Adrenal gland (tissue), 12 donors: ENCODE measurements around the gene MON1B. TPM values are rescaled to one million over a fixed set of nuclear protein-coding genes. Genes with fewer than 3 reads are reported as not detected.

Experiments used
- DNase-seq, 7 donors: peaks; one replicate each; pipeline ENCODE4 v3.0.0-alpha.2; 2019 to 2020
- H3K27ac ChIP-seq, 5 donors: fragments of 200-600 bp; sonication (generic) in 4 of 5; 1 replicate in 3 of 5; 2 replicates in 2 of 5; pipeline versions ENCODE4 v1.5.1 to v1.8.0; 2016 to 2020; ENCODE audit warnings: mild to moderate bottlenecking in 1 of 5
- H3K27me3 ChIP-seq: fragments of 200-600 bp; 2 replicates; pipeline ENCODE4 v1.8.0; 2021
- H3K36me3 ChIP-seq, 2 donors: fragments of 200-600 bp; replicated peaks in 1 of 2; 1 replicate in 1 of 2; 2 replicates in 1 of 2; pipeline versions ENCODE4 v1.5.1 to v1.8.0; 2018 to 2022
- H3K4me1 ChIP-seq, 2 donors: fragments of 200-600 bp; replicated peaks in 1 of 2; 1 replicate in 1 of 2; 2 replicates in 1 of 2; pipeline versions ENCODE4 v1.5.1 to v1.8.0; 2018 to 2021
- H3K4me3 ChIP-seq, 4 donors: fragments of 200-600 bp; sonication (generic) in 3 of 4; one replicate each; pipeline ENCODE4 v1.5.1; 2016 to 2018
- H3K9me3 ChIP-seq, 3 donors: fragments of 200-600 bp; sonication (generic) in 1 of 3; replicated peaks in 1 of 3; 1 replicate in 2 of 3; 2 replicates in 1 of 3; pipeline versions ENCODE4 v1.5.1 to v1.8.0; 2016 to 2021
- CTCF ChIP-seq, 6 experiments: fragments of 450-650 bp in 4 of 6; fragments of 200-600 bp in 2 of 6; sonication (generic) in 1 of 6; IDR thresholded peaks; 1 replicate in 5 of 6; 2 replicates in 1 of 6; pipeline versions ENCODE4 v1.5.1 to v1.8.0; 2016 to 2021; ENCODE audit warnings: antibody characterized with exemption in 6 of 6, mild to moderate bottlenecking in 2 of 6, moderate library complexity in 1 of 6
- POLR2A ChIP-seq, 2 donors: fragments of 450-650 bp; IDR thresholded peaks; one replicate each; pipeline ENCODE4 v1.6.1; 2017; ENCODE audit warnings: antibody characterized with exemption in 2 of 2, mild to moderate bottlenecking in 2 of 2, moderate library complexity in 1 of 2
- WGBS, 4 donors: extraction: QIAGEN DNeasy Blood & Tissue Kit in 2 of 4; methylation state at CpG; one replicate each; pipeline versions ENCODE4 v1.1.5 to v1.1.7; 2013 to 2017; 5-methylcytosine and 5-hydroxymethylcytosine counted together
- intact Hi-C, 2 donors: fragments of 100-400 bp; cut with DNase I; formaldehyde crosslinking; loops; one replicate each; pipeline versions ENCODE4 v1.14.1 to v1.15.0; 2022 to 2023
- polyA plus RNA-seq, 3 donors: library from polyadenylated mRNA; stranded (reverse); fragments of 200-250 nt in 2 of 3; fragments of 350-450 nt in 1 of 3; fragmentation: Illumina TruSeq in 1 of 3; extraction: RNeasy Lipid Tissue Mini Kit (QIAGEN cat#74804) in 1 of 3; gene quantifications; one replicate each; pipeline ENCODE4 v1.2.3, GENCODE V29; 2013 to 2014
- total RNA-seq, 9 donors: library from RNA; depleted of rRNA in 4 of 9; stranded (reverse); fragments of >200 nt in 4 of 9; fragments of 120-200 nt in 1 of 9; fragmentation: NEBNext Ultra II Directional in 1 of 9; extraction: Animal tissue kit (Norgen Biotek cat#: 25700) in 1 of 9; gene quantifications; one replicate each; pipeline versions ENCODE4 v1.1.0 to v1.2.4, GENCODE V29; 2013 to 2023
- donor health status: healthy with polysubstance abuse.
- donor health status: Bipolar disorder and iron deficiency.
- donor health status: DM: yes; HTN: yes; CAD: no.
- donor health status: DM: no; HTN: no; CAD: no.
- donor health status: DM: no; HTN: no; CAD: no.
- donor health status: DM: yes; HTN: yes; CAD: no.

The MON1B gene
- total and polyA plus RNA-seq, 12 donors, result 7.5 to 94.0 (median 27.2) TPM

GRCh38 chr16:77214411-77215138 lies 23.6 kb downstream of the MON1B start:
- H3K27me3 ChIP-seq, result no peaks in the 10 kb centered on the region
- no peaks in the 10 kb centered on the region for H3K36me3 ChIP-seq
- WGBS, 4 donors, result 87 to 90% (median 87%) methylated on average over 12 of the region's 12 CpGs
- no peaks in the 10 kb centered on the region for H3K9me3 ChIP-seq
- no peak overlapping the region for H3K4me3 ChIP-seq
- no peak for DNase-seq
- H3K27ac ChIP-seq, result no peak overlapping the region
- H3K4me1 ChIP-seq, result peaks cover 0 to 12% of the 10 kb centered on the region in 2 donors
- TF ChIP-seq CTCF (IDR thresholded peaks at IDR 0.05) (no peak), POLR2A (IDR thresholded peaks at IDR 0.05) (no peak)
- intact Hi-C loops, result no loop called here

- no peaks in the 10 kb centered on the region for H3K4me1 ChIP-seq
Measured at GRCh38 chr16:77219437-77219836, 28.4 kb downstream of the MON1B start.

GRCh38 chr16:77220427-77220826 lies 29.4 kb downstream of the MON1B start:
- WGBS, 4 donors, result 52 to 88% (median 56%) methylated on average over 1 to 3 of the region's 3 CpGs
- Histone ChIP-seq H3K4me1 (no peaks in the 10 kb centered on the region), H3K4me3 (no peak overlapping the region), H3K9me3 (no peaks in the 10 kb centered on the region), H3K36me3 (no peaks in the 10 kb centered on the region), H3K27ac (no peak overlapping the region), H3K27me3 (no peaks in the 10 kb centered on the region)
- intact Hi-C loops, result no loop called here
- DNase-seq, result no peak
- no peak for TF ChIP-seq POLR2A (IDR thresholded peaks at IDR 0.05)

More at GRCh38 chr16:77219437-77219836, 28.4 kb downstream of the MON1B start:
- no peak overlapping the region for H3K4me3 ChIP-seq
- no peaks in the 10 kb centered on the region for H3K27me3 ChIP-seq
- H3K9me3 ChIP-seq, result no peaks in the 10 kb centered on the region
- no peak for DNase-seq
- intact Hi-C loops, result no loop called here
- WGBS, 4 donors, result 78 to 86% (median 80%) methylated on average over 3 of the region's 3 CpGs
- no peak overlapping the region for H3K27ac ChIP-seq
- TF ChIP-seq CTCF (IDR thresholded peaks at IDR 0.05) (no peak), POLR2A (IDR thresholded peaks at IDR 0.05) (no peak)
- H3K36me3 ChIP-seq, result no peaks in the 10 kb centered on the region

GRCh38 chr16:77221482-77221881 lies 30.5 kb downstream of the MON1B start:
- TF ChIP-seq CTCF (IDR thresholded peaks at IDR 0.05) (no peak), POLR2A (IDR thresholded peaks at IDR 0.05) (no peak)
- H3K4me1 ChIP-seq, result no peaks in the 10 kb centered on the region
- no peak for DNase-seq
- intact Hi-C loops, result no loop called here
- WGBS, 4 donors, result 85 to 95% (median 87%) methylated on average over 4 of the region's 4 CpGs
- H3K27me3 ChIP-seq, result no peaks in the 10 kb centered on the region
- H3K4me3 ChIP-seq, result no peak overlapping the region
- no peaks in the 10 kb centered on the region for H3K36me3 ChIP-seq
- no peaks in the 10 kb centered on the region for H3K9me3 ChIP-seq
- no peak overlapping the region for H3K27ac ChIP-seq

- no peak overlapping the region for H3K27ac ChIP-seq
- H3K4me3 ChIP-seq, result no peak overlapping the region
- H3K27me3 ChIP-seq, result no peaks in the 10 kb centered on the region
- intact Hi-C loops, result no loop called here
- WGBS, 4 donors, result 58 to 70% (median 67%) methylated on average over 10 of the region's 10 CpGs
- TF ChIP-seq POLR2A (IDR thresholded peaks at IDR 0.05) (no peak), CTCF (IDR thresholded peaks at IDR 0.05) (no peak)
- H3K9me3 ChIP-seq, result no peaks in the 10 kb centered on the region
- no peaks in the 10 kb centered on the region for H3K4me1 ChIP-seq
- H3K36me3 ChIP-seq, result no peaks in the 10 kb centered on the region
- DNase-seq, result no peak
Measured at GRCh38 chr16:77223184-77223583, 32.2 kb downstream of the MON1B start.
